CD14-positive monocyte (primary cell): ENCODE measurements around the gene IGLL5. TPM values are rescaled to one million over a fixed set of nuclear protein-coding genes. Genes with fewer than 3 reads are reported as not detected.

Experiments used
- DNase-seq, 3 donors: peaks; one replicate each; pipeline ENCODE4 v3.0.0-alpha.2; 2011 to 2022
- H2AFZ ChIP-seq: 2 replicates; pipeline ENCODE4 v1.6.0; 2012; ENCODE audit warnings: mild to moderate bottlenecking, low read depth, low read length, inconsistent platforms; ENCODE audit not compliant: insufficient read depth, poor library complexity, severe bottlenecking
- H3K27ac ChIP-seq, 2 donors: 1 replicate in 1 of 2; 2 replicates in 1 of 2; pipeline ENCODE4 v1.5.1; 2012 to 2013; ENCODE audit warnings: low read length in 2 of 2, control low read depth in 1 of 2, inconsistent platforms in 1 of 2, low read depth in 1 of 2, mild to moderate bottlenecking in 1 of 2
- H3K27me3 ChIP-seq, 2 donors: one replicate each; pipeline versions ENCODE4 v1.6.0 to v1.6.1; 2011 to 2013; ENCODE audit warnings: low read length in 2 of 2; ENCODE audit not compliant: control insufficient read depth in 2 of 2, insufficient read depth in 2 of 2
- H3K36me3 ChIP-seq, 2 donors: replicated peaks in 1 of 2; 1 replicate in 1 of 2; 2 replicates in 1 of 2; pipeline versions ENCODE4 v1.5.1 to v1.6.1; 2012 to 2013; ENCODE audit warnings: low read length in 2 of 2, control low read depth in 1 of 2, inconsistent platforms in 1 of 2, mild to moderate bottlenecking in 1 of 2; ENCODE audit not compliant: insufficient read depth in 2 of 2, control insufficient read depth in 1 of 2
- H3K4me1 ChIP-seq, 2 donors: 1 replicate in 1 of 2; 2 replicates in 1 of 2; pipeline versions ENCODE4 v1.5.1 to v1.6.1; 2012 to 2013; ENCODE audit warnings: low read length in 2 of 2, control low read depth in 1 of 2, inconsistent platforms in 1 of 2, mild to moderate bottlenecking in 1 of 2, moderate library complexity in 1 of 2; ENCODE audit not compliant: insufficient read depth in 2 of 2, control insufficient read depth in 1 of 2
- H3K4me2 ChIP-seq: replicated peaks from 2 replicates; pipeline ENCODE3; 2012; ENCODE audit warnings: low read length, moderate library complexity, mild to moderate bottlenecking; ENCODE audit not compliant: poor library complexity, severe bottlenecking; ENCODE audit errors: extremely low read depth
- H3K4me3 ChIP-seq, 3 experiments: fragments of 200-600 bp in 1 of 3; sonication (generic) in 1 of 3; replicated peaks in 1 of 3; 1 replicate in 2 of 3; 2 replicates in 1 of 3; pipeline ENCODE4 v1.5.1; 2011 to 2013; ENCODE audit warnings: low read length in 3 of 3, mild to moderate bottlenecking in 3 of 3, control low read depth in 2 of 3, low read depth in 2 of 3, inconsistent platforms in 1 of 3, moderate library complexity in 1 of 3
- H3K79me2 ChIP-seq: 2 replicates; pipeline ENCODE4 v1.6.0; 2012; ENCODE audit warnings: mild to moderate bottlenecking, control low read depth, inconsistent platforms, low read length, moderate library complexity; ENCODE audit not compliant: insufficient read depth
- H3K9ac ChIP-seq: 2 replicates; pipeline ENCODE4 v1.6.0; 2017; ENCODE audit warnings: low read length, mild to moderate bottlenecking; ENCODE audit not compliant: insufficient read depth, poor library complexity, severe bottlenecking
- H3K9me3 ChIP-seq, 2 donors: replicated peaks in 1 of 2; 1 replicate in 1 of 2; 2 replicates in 1 of 2; pipeline versions ENCODE4 v1.5.1 to v1.6.1; 2012 to 2013; ENCODE audit warnings: low read length in 2 of 2, control low read depth in 1 of 2; ENCODE audit not compliant: control insufficient read depth in 1 of 2, insufficient read depth in 1 of 2
- H4K20me1 ChIP-seq: 2 replicates; pipeline ENCODE4 v1.6.0; 2012; ENCODE audit warnings: mild to moderate bottlenecking, low read length, control low read depth, moderate library complexity; ENCODE audit not compliant: insufficient read depth
- H3K27ac Mint-ChIP-seq, 7 donors: one replicate each; pipeline ENCODE4 v1.8.0; 2020; ENCODE audit warnings: mild to moderate bottlenecking in 7 of 7, mixed read lengths in 7 of 7, moderate library complexity in 6 of 7, inconsistent platforms in 2 of 7
- H3K27me3 Mint-ChIP-seq, 3 donors: one replicate each; pipeline ENCODE4 v1.8.0; 2021 to 2022; ENCODE audit warnings: low read depth in 3 of 3, mild to moderate bottlenecking in 3 of 3, mixed read lengths in 3 of 3, moderate library complexity in 3 of 3, inconsistent platforms in 1 of 3
- H3K36me3 Mint-ChIP-seq, 2 donors: one replicate each; pipeline ENCODE4 v1.8.0; 2020; ENCODE audit warnings: mixed read lengths in 2 of 2, inconsistent platforms in 1 of 2, mild to moderate bottlenecking in 1 of 2
- H3K4me1 Mint-ChIP-seq: one replicate; pipeline ENCODE4 v1.8.0; 2020; ENCODE audit warnings: mild to moderate bottlenecking, mixed read lengths
- H3K4me3 Mint-ChIP-seq, 2 donors: one replicate each; pipeline ENCODE4 v1.8.0; 2020; ENCODE audit warnings: mild to moderate bottlenecking in 2 of 2, mixed read lengths in 2 of 2, moderate library complexity in 1 of 2
- H3K9me3 Mint-ChIP-seq, 7 donors: one replicate each; pipeline ENCODE4 v1.8.0; 2020 to 2022; ENCODE audit warnings: mixed read lengths in 7 of 7, mild to moderate bottlenecking in 6 of 7, moderate library complexity in 6 of 7, inconsistent platforms in 2 of 7
- CTCF ChIP-seq: fragments of 200-600 bp; IDR thresholded peaks from one replicate; pipeline ENCODE4 v1.8.0; 2022; ENCODE audit warnings: antibody characterized with exemption, mild to moderate bottlenecking
- WGBS: methylation state at CpG from one replicate; pipeline ENCODE4 v1.1.5; 2013; ENCODE audit warnings: missing lambda C conversion rate; ENCODE audit not compliant: insufficient coverage; 5-methylcytosine and 5-hydroxymethylcytosine counted together
- intact Hi-C, 2 donors: fragments of 100-400 bp; cut with micrococcal nuclease; formaldehyde crosslinking; loops; one replicate each; pipeline versions ENCODE4 v1.15.0 to v1.15.1; 2023
- polyA plus RNA-seq, 3 donors: library from polyadenylated mRNA; depleted of rRNA in 1 of 3; unstranded in 2 of 3; stranded (reverse) in 1 of 3; fragments of 300-500 nt in 2 of 3; fragments of >200 nt in 1 of 3; fragmentation: Illumina TruSeq in 2 of 3; gene quantifications; 1 replicate in 2 of 3; 2 replicates in 1 of 3; pipeline ENCODE4 v1.2.3, GENCODE V29; 2012 to 2021

Gene IGLL5
- polyA plus RNA-seq, 3 donors = 0.21 to 0.38 TPM; not detected in 1

- intact Hi-C loops = no loop called here
- no peak overlapping the region for H3K4me2 ChIP-seq
- no peaks in the 10 kb centered on the region for H3K27me3 ChIP-seq
- H3K4me1 ChIP-seq = no peaks in the 10 kb centered on the region
- no peaks in the 10 kb centered on the region for H3K36me3 ChIP-seq
- H3K9ac ChIP-seq = no peak overlapping the region
- Mint-ChIP-seq H3K4me1 (peaks cover 2% of the 10 kb centered on the region), H3K36me3 (no peaks in the 10 kb centered on the region), H3K9me3 (no peaks in the 10 kb centered on the region), H3K4me3 (no peak overlapping the region), H3K27ac (no peak overlapping the region), H3K27me3 (peaks cover 2 to 7% (median 6%) of the 10 kb centered on the region in 3 donors)
- H2AFZ ChIP-seq = no peak overlapping the region
- no peak for TF ChIP-seq CTCF
- no peak for DNase-seq
- no peak overlapping the region for H3K27ac ChIP-seq
- no CpG with 5 or more reads among the region's 2 CpGs for WGBS
- H3K9me3 ChIP-seq = no peaks in the 10 kb centered on the region
- H3K79me2 ChIP-seq = no peaks in the 10 kb centered on the region
- no peak overlapping the region for H3K4me3 ChIP-seq
- no peaks in the 10 kb centered on the region for H4K20me1 ChIP-seq
Observed at GRCh38 chr22:22858559-22858937, 29.1 kb upstream of the IGLL5 start.

- no peak overlapping the region for H2AFZ ChIP-seq
- no peaks in the 10 kb centered on the region for H3K79me2 ChIP-seq
- WGBS = no CpG with 5 or more reads among the region's 2 CpGs
- H3K36me3 ChIP-seq = no peaks in the 10 kb centered on the region
- H3K27me3 ChIP-seq = no peaks in the 10 kb centered on the region
- H3K4me3 ChIP-seq = no peak overlapping the region
- H3K9ac ChIP-seq = no peak overlapping the region
- no peaks in the 10 kb centered on the region for H4K20me1 ChIP-seq
- H3K27ac ChIP-seq = no peak overlapping the region
- Mint-ChIP-seq H3K4me3 (no peak overlapping the region), H3K27ac (no peak overlapping the region), H3K36me3 (no peaks in the 10 kb centered on the region), H3K4me1 (peaks cover 15% of the 10 kb centered on the region), H3K9me3 (no peaks in the 10 kb centered on the region), H3K27me3 (peaks cover 2 to 5% (median 4%) of the 10 kb centered on the region in 3 donors)
- H3K4me2 ChIP-seq = no peak overlapping the region
- no peaks in the 10 kb centered on the region for H3K9me3 ChIP-seq
- no peak for TF ChIP-seq CTCF
- intact Hi-C loops = no loop called here
- peaks cover 10 to 16% of the 10 kb centered on the region in 2 donors for H3K4me1 ChIP-seq
- no peak for DNase-seq
Observed at GRCh38 chr22:22863001-22863400, 24.6 kb upstream of the IGLL5 start.
